Suppressor macrophage (primary cell): Measurements from ENCODE around the gene TLR10.
"Not testable (repeated sequence)": the region's sequence is repeated elsewhere in the genome, so short reads cannot be mapped to it uniquely, and the experiment has no call there.

Source experiments
- DNase-seq, 4 experiments: peaks; one replicate each; pipeline ENCODE4 v3.0.0-alpha.2; 2020 to 2022

The TLR10 gene

DNA sequence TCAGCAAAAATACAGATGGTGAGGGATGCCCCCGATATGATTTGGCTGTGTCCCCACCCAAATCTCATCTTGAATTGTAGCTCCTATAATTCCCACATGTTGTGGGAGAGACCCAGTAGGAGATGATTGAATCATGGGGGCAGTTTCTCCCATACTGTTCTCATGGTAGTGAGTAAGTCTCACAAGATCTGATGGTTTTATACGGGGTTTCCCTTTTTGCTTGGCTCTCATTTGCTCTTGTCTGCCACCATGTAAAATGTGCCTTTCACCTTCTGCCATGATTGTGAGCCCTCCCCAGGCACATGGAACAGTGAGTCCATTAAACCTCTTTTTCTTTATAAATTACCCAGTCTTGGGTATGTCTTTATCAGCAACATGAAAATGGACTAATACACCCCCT, 15.8 kb downstream of the TLR10 start:
- not testable (repeated sequence) for DNase-seq

DNA sequence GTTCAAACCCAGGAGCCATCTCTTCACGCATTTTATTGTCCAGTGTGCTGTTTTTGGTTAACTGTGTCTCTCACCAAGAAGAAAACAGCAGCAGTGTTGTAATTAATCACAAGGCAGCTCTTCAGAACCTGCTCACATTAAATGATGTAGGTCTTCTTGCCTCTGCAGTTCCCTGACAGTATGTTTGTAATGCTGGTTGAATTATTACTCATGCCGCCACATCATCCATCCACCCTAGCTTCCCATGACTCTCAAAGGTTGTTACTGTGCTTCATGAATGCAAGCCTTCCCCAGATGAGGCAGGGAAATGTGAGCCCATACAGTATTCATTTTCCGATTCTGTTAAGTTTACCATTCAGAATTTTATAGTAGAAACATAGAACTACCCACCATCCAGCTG, 17.4 kb downstream of the TLR10 start:
- DNase-seq, result peak; percentile 47 to 84 (median 55)

- no peak for DNase-seq
Observed at GRCh38 chr4:38764277-38764676, 18.5 kb downstream of the TLR10 start.

DNA sequence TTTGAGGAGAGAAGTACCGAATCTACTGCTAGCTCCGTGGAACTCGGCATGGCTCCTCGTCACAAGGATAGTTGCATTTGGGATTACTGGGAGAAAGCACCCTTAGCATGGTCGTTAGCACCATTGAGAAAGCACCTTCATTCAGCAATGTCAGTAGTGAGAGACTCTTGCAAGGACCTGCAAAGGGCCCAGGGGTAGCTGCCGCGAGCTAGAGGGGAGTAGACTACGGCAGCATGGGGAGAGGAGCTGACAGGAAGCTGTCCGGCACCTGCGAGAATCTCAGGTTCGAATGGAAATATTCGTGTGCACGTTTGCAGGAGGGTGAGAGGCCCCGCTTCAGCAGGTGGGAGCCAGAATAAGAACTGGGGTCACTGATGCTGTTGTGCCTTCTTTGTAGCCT, 20.2 kb downstream of the TLR10 start:
- DNase-seq, result no peak

- no peak for DNase-seq
Observed at GRCh38 chr4:38759790-38760122, 23.0 kb downstream of the TLR10 start.

DNA sequence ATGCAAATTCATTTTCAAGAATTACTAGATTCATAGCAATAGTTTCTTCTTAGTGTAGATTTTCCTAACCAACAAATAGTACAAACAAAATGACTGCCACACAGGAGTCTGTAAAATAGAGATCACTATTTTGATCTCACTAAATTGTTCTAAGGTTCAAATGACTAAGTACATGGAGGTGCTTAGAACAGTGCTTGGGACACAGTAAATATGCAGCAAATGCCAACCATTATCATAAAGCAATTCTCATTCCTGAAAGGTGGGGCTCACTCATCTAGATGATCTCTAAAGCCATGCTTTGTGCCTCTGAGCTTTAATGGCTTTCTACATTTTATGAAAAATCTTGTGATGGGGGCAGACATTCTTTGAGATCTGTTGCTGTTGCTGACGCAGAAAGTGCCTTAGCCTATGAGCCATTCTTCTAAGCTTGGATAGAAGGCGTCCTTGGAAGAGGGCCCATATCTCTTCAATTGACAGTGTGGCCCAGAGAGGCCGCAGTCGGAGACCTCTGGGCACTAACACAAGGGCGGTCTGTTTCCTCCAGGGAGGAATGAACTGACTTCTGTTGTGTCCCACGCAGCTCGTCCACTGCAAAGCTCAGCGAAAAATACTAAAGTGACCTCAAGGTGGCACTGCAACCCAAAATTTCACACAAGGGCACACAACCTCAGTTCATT, 23.5 kb downstream of the TLR10 start:
- peak; percentile 80 to 88 (median 81) for DNase-seq

DNA sequence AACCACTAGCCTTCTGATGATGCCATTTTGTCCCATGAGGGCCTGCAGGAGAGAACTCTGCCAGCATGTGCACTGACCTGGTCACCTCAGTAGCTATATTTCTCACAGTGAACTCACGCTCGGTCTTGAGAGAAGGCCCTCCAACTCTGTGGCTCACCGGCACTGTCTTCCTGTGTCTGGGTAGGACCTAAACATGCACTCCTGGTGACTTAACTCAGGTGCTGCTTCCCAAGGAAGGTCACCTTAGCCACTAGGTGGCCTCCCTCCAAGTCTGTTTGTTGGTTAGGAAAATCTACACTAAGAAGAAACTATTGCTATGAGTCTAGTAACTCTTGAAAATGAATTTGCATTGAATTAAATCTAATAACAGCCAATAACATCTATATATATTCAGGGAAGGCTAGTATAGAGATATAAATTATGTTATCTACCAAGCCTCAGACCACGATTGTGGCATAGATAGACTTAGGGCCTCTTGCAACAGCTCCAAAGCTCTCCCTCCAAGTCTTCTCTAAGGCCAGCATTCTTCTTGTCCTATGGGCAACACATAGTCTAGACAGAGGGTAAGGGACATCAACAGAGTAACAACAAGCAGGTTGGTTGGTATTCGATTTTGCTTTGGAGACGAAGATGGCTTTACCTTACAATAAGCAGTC, 24.7 kb downstream of the TLR10 start:
- DNase-seq, result no peak

DNA sequence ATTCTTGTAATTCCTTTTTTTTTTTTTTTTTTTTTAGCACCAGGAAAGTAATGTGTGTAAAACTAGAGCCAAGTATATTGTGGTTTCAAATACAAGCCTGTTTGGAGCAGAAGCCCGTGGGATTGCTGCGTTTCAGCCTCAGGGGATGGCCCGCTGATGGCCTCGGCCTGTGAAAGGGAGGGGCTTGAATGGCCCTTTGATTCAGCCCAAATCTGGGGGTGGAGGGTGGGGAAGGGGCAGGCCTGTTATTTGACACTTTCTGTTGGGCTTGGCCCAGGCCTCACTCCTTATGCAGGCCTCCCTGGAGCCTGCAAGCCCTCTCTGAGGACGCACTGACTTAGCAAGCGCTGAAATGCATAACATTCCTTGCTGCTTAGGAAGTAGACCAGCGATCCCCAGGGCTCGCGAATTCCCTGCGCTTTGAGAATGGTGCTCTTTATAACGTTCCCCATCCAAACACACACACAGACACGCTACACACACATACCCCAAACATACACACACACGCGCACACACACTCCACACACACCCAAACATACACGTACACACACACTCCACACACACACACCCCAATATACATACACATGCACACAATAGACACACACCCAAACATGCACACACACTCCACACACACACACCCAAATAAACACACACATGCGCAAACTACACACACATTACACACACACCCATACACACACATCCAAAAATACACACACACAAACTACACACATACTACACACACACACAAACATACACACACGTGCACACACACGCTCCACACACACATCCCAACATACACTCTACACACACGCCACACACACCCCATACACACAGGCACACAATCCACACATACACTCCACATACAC, 29.6 kb downstream of the TLR10 start:
- DNase-seq, result no peak

- DNase-seq, result peak in 3 of 4 experiments; percentile 31 to 54 (median 48)
Observed at GRCh38 chr4:38752372-38752940, 30.3 kb downstream of the TLR10 start.

DNA sequence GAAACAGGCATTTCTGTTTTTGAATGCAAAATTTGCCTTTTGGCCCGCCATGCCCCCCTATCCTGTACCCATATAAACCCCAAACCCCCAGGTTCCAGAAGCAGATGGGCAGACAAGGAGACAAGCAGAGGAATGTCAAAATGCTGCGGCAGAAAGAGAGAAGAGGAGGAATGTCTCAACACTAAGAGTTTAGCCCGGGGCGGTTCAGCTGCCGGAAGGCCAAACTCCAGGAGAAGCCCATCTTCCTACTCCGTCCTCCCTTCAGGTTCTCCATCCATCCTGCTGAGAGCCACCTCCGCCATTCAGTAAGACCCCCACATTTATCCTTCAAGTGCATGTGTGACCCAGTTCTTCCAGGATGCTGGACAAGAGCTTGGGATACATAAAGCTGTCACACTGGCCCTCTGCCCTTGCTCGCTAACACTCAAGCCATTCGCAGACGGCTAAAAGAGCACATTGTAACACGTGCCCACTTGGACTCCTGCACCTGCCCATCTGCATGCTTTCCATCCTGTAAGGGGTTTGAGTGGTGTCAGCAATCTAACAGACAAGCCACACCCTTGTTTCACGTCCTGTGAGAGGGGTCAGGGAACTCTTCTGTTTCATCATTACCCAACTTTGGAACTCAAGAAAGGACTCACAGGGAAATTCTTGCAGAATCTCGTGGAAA, 31.3 kb downstream of the TLR10 start:
- no peak for DNase-seq

DNA sequence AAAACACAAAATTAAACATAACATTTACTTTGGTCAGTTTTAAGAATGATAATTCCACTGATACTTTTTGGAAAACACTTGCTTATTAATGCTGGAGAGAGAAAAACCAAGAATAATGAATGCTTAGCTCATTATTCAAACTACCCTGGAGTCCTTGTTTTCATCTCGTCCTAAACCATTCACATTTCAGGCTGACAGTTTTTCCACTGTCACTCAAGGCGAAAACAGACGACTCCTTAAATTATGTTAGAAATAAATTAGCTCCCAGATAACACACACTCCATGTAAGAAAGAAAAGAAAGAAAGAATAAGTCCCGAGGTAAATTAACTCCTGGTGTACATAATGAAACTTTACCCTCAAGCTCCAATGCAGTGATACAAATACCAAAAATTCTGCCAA, 33.5 kb downstream of the TLR10 start:
- DNase-seq, result no peak

GRCh38 chr4:38747629-38748028, 35.2 kb downstream of the TLR10 start:
- DNase-seq, result no peak

GRCh38 chr4:38745881-38746280, 36.9 kb downstream of the TLR10 start:
- no peak for DNase-seq

GRCh38 chr4:38743866-38744265, 38.9 kb downstream of the TLR10 start:
- peak; percentile 44 to 87 (median 74) for DNase-seq

GRCh38 chr4:38740303-38740702, 42.5 kb downstream of the TLR10 start:
- no peak for DNase-seq

DNA sequence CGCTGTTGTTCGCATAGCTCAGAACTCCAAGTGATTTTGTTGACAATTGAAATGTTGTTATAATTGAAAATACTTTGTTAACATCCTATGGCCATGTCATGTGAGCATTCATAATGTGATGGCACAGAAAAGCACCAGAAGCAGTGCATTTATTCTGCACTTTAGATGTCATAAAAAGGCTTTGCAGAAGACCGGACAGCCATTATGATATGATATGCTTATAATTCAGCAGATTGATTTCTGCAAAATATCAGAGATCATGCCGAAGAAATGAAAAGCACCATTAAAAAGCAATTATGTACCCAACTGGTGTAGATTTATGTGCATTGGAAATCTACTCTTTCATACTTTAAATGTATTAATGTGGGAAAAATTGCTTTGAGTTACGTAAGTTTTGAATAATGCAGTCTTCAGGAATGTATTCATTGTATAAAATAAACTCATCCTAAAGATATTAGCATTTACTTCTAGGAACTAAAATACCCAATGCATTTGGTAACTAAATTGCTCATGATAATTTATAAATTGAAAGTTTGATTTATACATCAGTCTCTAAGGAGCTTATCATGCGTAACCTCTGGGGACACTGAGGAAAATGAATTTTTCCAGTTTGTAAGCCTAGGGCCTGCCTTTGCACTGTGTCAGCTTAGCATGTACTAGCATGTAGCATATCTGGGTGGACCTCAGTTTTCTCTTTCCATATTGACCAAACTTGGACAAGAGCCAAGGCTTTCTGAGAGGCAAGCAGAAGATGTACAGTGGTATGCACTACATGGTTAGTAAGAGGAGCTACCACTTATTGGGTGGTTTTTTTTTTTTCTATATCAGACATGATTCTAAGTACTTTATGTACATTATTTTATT, 43.6 kb downstream of the TLR10 start:
- DNase-seq, result no peak

GRCh38 chr4:38735870-38736269, 46.9 kb downstream of the TLR10 start:
- no peak for DNase-seq

DNA sequence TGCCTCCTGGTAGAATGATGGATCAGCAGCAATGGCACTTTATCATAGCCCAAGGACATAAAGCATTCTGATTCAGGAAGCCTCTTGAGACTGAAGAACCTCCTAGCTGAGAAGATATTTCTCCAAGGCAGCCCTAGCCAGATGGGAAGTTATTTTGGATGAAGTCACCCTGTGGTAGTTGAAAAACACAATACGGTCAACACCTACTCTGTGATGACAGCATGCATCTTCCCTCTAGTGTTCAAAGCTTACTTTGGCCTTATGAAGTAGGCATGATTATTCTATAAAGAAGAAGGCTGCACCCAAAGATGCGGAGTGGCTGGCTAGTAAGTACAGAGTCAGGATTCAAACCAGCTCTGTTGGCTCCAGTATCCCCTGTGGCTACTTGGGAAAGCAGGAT, 47.9 kb downstream of the TLR10 start:
- peak; percentile 65 to 86 (median 74) for DNase-seq

DNA sequence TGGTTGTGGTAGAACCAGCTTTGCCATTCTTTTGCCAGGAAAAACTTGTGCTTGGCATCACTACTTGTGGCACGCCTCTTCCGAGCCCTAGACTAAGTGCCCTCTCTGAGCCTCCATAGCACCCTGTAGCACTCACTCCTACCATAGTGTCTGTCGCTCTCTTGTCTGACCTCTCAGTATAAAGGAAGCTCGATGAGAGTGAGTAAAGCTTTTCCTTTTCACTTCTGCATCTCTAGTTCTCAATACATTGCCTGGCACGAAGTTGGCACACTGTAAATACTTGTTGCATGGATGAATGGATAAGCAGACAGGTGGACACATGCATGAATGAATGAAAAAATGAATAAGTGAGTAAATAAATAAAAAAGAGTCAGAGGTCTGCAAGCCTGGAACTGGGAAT, 48.3 kb downstream of the TLR10 start:
- DNase-seq, result peak in 3 of 4 experiments; percentile 26 to 53 (median 51)

- no peak for DNase-seq
Observed at GRCh38 chr4:38733663-38734062, 49.1 kb downstream of the TLR10 start.

- DNase-seq, result peak; percentile 65 to 90 (median 85)
Observed at GRCh38 chr4:38730830-38731646, 51.8 kb downstream of the TLR10 start.
